Osteoblast (primary cell): ENCODE results near the gene ZNF398. TPM values are rescaled to one million over a fixed set of nuclear protein-coding genes. Genes with fewer than 3 reads are reported as not detected.

ENCODE experiments used
- DNase-seq: peaks from one replicate; pipeline ENCODE4 v3.0.0; 2011; ENCODE audit warnings: low spot score, mixed read lengths; ENCODE audit not compliant: insufficient read length; ENCODE audit errors: missing footprints
- H2AFZ ChIP-seq: 2 replicates; pipeline ENCODE4 v1.6.0; 2011; ENCODE audit warnings: mild to moderate bottlenecking, low read length
- H3K27ac ChIP-seq: 2 replicates; pipeline ENCODE4 v1.5.1; 2011; ENCODE audit warnings: mild to moderate bottlenecking, low read depth, low read length, moderate library complexity
- H3K27me3 ChIP-seq: 2 replicates; pipeline ENCODE4 v1.6.0; 2012; ENCODE audit warnings: mild to moderate bottlenecking, control low read depth, inconsistent platforms, low read length, moderate library complexity; ENCODE audit not compliant: insufficient read depth
- H3K36me3 ChIP-seq: 2 replicates; pipeline ENCODE4 v1.5.1; 2011; ENCODE audit warnings: mild to moderate bottlenecking, low read length, control low read depth, moderate library complexity; ENCODE audit not compliant: insufficient read depth
- H3K4me1 ChIP-seq: 2 replicates; pipeline ENCODE4 v1.5.1; 2011; ENCODE audit warnings: mild to moderate bottlenecking, low read length, control low read depth, moderate library complexity; ENCODE audit not compliant: insufficient read depth
- H3K4me2 ChIP-seq: 2 replicates; pipeline ENCODE4 v1.6.0; 2011; ENCODE audit warnings: mild to moderate bottlenecking, low read length; ENCODE audit not compliant: insufficient read depth
- H3K4me3 ChIP-seq: fragments of 200-600 bp; sonication (generic); 3 replicates; pipeline ENCODE4 v1.5.1; 2012; ENCODE audit warnings: mild to moderate bottlenecking, low read length, inconsistent platforms; ENCODE audit not compliant: insufficient read depth
- H3K79me2 ChIP-seq: 2 replicates; pipeline ENCODE4 v1.6.0; 2012; ENCODE audit warnings: mild to moderate bottlenecking, low read length, control low read depth, inconsistent platforms; ENCODE audit not compliant: insufficient read depth
- H3K9me3 ChIP-seq: 2 replicates; pipeline ENCODE4 v1.5.1; 2011; ENCODE audit warnings: low read depth, low read length, control low read depth
- H4K20me1 ChIP-seq: 2 replicates; pipeline ENCODE4 v1.6.0; 2012; ENCODE audit warnings: mild to moderate bottlenecking, low read length, control low read depth; ENCODE audit not compliant: insufficient read depth
- total RNA-seq: library from RNA; depleted of rRNA; stranded (reverse); fragments of >200 nt; gene quantifications from 2 replicates; pipeline ENCODE4 v1.2.3, GENCODE V29; 2012
- TF ChIP-seq, protein P1 (sequence below): IDR thresholded peaks from 2 replicates; pipeline ENCODE4 v1.5.1; 2011; ENCODE audit warnings: mild to moderate bottlenecking, low read depth, low read length, moderate library complexity; ENCODE audit errors: extremely low read depth

Gene ZNF398
- total RNA-seq, 1 donor, result 15.9 TPM

DNA sequence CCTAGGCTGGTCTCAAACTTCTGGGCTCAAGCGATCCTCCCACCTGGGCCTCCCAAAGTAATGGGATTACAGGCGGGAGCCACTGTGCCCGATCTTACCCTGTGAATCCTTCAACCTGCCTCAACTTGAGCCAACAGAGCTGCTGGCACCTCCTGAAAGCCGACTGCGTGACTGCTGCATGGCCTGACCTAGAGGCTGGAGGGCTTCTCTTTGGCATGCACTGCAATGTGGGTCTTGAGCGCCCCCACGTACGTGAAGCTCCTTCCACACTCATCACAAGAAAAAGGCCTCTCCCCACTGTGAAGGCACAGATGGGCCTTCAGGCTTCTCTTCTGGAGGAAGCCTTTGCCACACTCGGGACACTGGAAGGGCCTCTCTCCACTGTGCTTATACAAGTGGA, 43.8 kb upstream of the ZNF398 start:
- Histone ChIP-seq H3K79me2 (no peaks in the 10 kb centered on the region), H2AFZ (no peak overlapping the region), H3K4me1 (no peaks in the 10 kb centered on the region), H3K36me3 (no peaks in the 10 kb centered on the region), H3K4me2 (no peak overlapping the region), H3K4me3 (no peak overlapping the region), H3K27me3 (no peaks in the 10 kb centered on the region), H3K9me3 (no peaks in the 10 kb centered on the region), H4K20me1 (no peaks in the 10 kb centered on the region), H3K27ac (no peak overlapping the region)
- DNase-seq, result no peak
- TF ChIP-seq, protein P1, sequence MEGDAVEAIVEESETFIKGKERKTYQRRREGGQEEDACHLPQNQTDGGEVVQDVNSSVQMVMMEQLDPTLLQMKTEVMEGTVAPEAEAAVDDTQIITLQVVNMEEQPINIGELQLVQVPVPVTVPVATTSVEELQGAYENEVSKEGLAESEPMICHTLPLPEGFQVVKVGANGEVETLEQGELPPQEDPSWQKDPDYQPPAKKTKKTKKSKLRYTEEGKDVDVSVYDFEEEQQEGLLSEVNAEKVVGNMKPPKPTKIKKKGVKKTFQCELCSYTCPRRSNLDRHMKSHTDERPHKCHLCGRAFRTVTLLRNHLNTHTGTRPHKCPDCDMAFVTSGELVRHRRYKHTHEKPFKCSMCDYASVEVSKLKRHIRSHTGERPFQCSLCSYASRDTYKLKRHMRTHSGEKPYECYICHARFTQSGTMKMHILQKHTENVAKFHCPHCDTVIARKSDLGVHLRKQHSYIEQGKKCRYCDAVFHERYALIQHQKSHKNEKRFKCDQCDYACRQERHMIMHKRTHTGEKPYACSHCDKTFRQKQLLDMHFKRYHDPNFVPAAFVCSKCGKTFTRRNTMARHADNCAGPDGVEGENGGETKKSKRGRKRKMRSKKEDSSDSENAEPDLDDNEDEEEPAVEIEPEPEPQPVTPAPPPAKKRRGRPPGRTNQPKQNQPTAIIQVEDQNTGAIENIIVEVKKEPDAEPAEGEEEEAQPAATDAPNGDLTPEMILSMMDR, result no peak

DNA sequence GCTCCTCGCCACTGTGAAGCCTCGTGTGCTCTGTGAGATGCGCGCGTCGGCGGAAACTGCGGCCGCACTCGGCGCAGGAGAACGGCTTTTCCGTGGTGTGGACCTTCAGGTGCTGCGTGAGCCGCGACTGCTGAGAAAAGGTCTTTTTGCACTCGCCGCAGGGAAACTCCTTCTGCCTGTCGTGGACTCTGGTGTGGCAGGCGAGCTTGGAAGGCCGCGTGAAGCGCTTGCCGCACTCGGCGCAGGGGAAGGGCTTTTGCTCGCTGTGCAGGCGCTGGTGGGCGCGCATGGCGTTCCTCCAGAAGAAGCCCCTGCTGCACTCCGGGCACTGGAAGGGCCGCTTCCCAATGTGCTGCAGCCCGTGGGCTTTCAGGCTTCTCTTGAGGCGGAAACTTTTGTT, 43.0 kb upstream of the ZNF398 start:
- no peaks in the 10 kb centered on the region for H3K36me3 ChIP-seq
- H2AFZ ChIP-seq, result no peak overlapping the region
- no peaks in the 10 kb centered on the region for H4K20me1 ChIP-seq
- no peaks in the 10 kb centered on the region for H3K4me1 ChIP-seq
- H3K4me2 ChIP-seq, result no peak overlapping the region
- no peaks in the 10 kb centered on the region for H3K9me3 ChIP-seq
- H3K4me3 ChIP-seq, result no peak overlapping the region
- no peak for DNase-seq
- H3K27ac ChIP-seq, result no peak overlapping the region
- TF ChIP-seq, protein P1, result no peak
- H3K79me2 ChIP-seq, result no peaks in the 10 kb centered on the region
- no peaks in the 10 kb centered on the region for H3K27me3 ChIP-seq

DNA sequence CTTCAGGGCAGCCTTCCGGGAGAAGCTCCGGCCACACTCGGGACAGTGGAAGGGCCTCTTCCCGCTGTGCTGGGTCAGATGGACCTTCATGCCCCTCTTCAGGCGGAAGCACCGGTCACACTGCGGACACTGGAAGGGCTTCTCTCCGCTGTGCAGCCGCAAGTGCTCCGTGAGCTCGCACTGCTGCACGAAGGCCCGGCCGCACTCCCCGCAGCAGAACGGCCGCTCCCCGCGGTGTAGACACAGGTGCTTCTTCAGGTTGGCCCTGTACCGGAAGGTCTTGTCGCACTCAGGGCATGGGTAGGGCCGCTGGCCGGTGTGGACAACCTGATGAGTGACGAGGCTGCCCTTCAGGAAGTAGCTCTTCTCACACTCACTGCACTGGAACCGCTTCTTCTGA, 42.5 kb upstream of the ZNF398 start:
- no peak overlapping the region for H3K4me3 ChIP-seq
- H3K4me1 ChIP-seq, result no peaks in the 10 kb centered on the region
- H4K20me1 ChIP-seq, result no peaks in the 10 kb centered on the region
- no peaks in the 10 kb centered on the region for H3K27me3 ChIP-seq
- H3K4me2 ChIP-seq, result no peak overlapping the region
- TF ChIP-seq, protein P1, result no peak
- no peaks in the 10 kb centered on the region for H3K79me2 ChIP-seq
- DNase-seq, result no peak
- no peak overlapping the region for H3K27ac ChIP-seq
- no peaks in the 10 kb centered on the region for H3K36me3 ChIP-seq
- no peaks in the 10 kb centered on the region for H3K9me3 ChIP-seq
- no peak overlapping the region for H2AFZ ChIP-seq

DNA sequence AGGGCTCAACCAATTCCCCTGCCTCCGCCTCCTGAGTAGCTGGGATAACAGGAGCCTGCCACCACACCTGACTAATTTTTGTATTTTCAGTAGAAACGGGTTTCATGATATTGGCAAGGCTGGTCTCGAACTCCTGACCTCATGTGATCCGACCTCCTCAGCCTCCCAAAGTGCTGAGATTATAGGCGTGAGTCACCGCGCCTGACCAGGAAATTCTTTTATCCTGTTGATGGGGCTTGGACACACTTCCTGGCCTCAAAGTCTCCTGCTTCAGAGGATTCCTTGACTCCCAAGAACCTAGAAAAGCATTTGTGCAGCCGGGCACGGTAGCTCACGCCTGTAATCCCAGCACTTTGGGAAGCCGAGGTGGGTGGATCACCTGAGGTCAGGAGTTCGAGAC, 37.3 kb upstream of the ZNF398 start:
- no peaks in the 10 kb centered on the region for H4K20me1 ChIP-seq
- no peak overlapping the region for H3K4me2 ChIP-seq
- TF ChIP-seq, protein P1, result no peak
- H3K27me3 ChIP-seq, result no peaks in the 10 kb centered on the region
- no peak for DNase-seq
- no peaks in the 10 kb centered on the region for H3K79me2 ChIP-seq
- no peak overlapping the region for H3K27ac ChIP-seq
- H2AFZ ChIP-seq, result no peak overlapping the region
- H3K4me3 ChIP-seq, result no peak overlapping the region
- no peaks in the 10 kb centered on the region for H3K36me3 ChIP-seq
- no peaks in the 10 kb centered on the region for H3K9me3 ChIP-seq
- H3K4me1 ChIP-seq, result no peaks in the 10 kb centered on the region
